SU-DHL-6 (cell line): ENCODE results near the gene NPAS2.

Experiments
- EZH2phosphoT487 ChIP-seq: fragments of 200-600 bp; sonication (generic), shearing (Covaris generic); conservative IDR thresholded peaks from 2 replicates; pipeline ENCODE4 v1.6.1; 2018; ENCODE audit warnings: mild to moderate bottlenecking, antibody characterized with exemption, low read length, moderate library complexity, mixed read lengths
- TF ChIP-seq, protein P1 (sequence below): fragments of 200-600 bp; sonication (generic); IDR thresholded peaks from one replicate; pipeline ENCODE4 v1.5.1; 2017; ENCODE audit warnings: antibody characterized with exemption, mild to moderate bottlenecking, low read length, moderate library complexity; ENCODE audit not compliant: insufficient read depth, poor library complexity, severe bottlenecking

DNA sequence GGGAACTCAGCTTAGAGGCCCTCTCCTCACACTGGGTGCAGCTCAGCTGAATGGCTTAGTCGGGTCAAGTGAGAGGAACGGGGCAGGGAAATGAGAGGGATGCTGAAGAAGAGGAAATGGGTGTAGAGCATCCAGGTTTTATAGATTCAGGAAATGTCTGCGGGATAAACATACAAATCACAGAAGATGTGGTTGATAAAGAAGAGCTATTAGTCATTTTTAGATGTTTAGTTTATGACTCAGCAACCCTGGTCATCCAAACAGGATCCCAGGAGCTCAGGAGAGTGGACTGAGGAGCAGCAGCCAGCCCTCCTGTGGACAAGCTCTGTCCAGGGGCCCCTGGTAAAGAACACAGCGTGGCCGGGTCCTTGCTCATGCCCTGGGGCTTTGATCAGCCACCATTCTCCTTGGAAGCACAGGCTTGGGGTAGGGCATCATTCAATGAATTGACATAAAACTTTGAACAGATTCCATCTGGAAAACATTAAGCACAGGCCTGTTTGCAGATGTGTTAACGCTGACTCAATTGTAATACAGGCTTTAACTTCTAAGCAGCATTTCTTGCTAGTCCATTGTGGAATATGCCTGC is 83.0 kb downstream of the NPAS2 start:
- TF ChIP-seq, protein P1, sequence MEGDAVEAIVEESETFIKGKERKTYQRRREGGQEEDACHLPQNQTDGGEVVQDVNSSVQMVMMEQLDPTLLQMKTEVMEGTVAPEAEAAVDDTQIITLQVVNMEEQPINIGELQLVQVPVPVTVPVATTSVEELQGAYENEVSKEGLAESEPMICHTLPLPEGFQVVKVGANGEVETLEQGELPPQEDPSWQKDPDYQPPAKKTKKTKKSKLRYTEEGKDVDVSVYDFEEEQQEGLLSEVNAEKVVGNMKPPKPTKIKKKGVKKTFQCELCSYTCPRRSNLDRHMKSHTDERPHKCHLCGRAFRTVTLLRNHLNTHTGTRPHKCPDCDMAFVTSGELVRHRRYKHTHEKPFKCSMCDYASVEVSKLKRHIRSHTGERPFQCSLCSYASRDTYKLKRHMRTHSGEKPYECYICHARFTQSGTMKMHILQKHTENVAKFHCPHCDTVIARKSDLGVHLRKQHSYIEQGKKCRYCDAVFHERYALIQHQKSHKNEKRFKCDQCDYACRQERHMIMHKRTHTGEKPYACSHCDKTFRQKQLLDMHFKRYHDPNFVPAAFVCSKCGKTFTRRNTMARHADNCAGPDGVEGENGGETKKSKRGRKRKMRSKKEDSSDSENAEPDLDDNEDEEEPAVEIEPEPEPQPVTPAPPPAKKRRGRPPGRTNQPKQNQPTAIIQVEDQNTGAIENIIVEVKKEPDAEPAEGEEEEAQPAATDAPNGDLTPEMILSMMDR = no peak
- TF ChIP-seq EZH2phosphoT487 = no peak
